Suprapubic skin (tissue), 4 donors: Measurements from ENCODE around the gene EML1.

Experiments
- EP300 ChIP-seq: sonication (generic); formaldehyde crosslinking; IDR thresholded peaks from one replicate; pipeline ENCODE4 v1.6.1; 2017; ENCODE audit warnings: antibody characterized with exemption
- POLR2A ChIP-seq, 2 donors: fragments of 450-650 bp; IDR thresholded peaks; one replicate each; pipeline ENCODE4 v1.6.1; 2017; ENCODE audit warnings: antibody characterized with exemption in 2 of 2, mild to moderate bottlenecking in 2 of 2, moderate library complexity in 2 of 2
- POLR2AphosphoS5 ChIP-seq, 3 donors: sonication (generic); formaldehyde crosslinking; IDR thresholded peaks; one replicate each; pipeline ENCODE4 v1.6.1; 2017; ENCODE audit warnings: antibody characterized with exemption in 3 of 3
- TF ChIP-seq, protein P1 (sequence below), 2 donors: fragments of 200-600 bp in 1 of 2; fragments of 450-650 bp in 1 of 2; sonication (generic) in 1 of 2; IDR thresholded peaks; one replicate each; pipeline ENCODE4 v1.5.1; 2016 to 2019; ENCODE audit warnings: antibody characterized with exemption in 2 of 2, mild to moderate bottlenecking in 1 of 2, moderate library complexity in 1 of 2

DNA sequence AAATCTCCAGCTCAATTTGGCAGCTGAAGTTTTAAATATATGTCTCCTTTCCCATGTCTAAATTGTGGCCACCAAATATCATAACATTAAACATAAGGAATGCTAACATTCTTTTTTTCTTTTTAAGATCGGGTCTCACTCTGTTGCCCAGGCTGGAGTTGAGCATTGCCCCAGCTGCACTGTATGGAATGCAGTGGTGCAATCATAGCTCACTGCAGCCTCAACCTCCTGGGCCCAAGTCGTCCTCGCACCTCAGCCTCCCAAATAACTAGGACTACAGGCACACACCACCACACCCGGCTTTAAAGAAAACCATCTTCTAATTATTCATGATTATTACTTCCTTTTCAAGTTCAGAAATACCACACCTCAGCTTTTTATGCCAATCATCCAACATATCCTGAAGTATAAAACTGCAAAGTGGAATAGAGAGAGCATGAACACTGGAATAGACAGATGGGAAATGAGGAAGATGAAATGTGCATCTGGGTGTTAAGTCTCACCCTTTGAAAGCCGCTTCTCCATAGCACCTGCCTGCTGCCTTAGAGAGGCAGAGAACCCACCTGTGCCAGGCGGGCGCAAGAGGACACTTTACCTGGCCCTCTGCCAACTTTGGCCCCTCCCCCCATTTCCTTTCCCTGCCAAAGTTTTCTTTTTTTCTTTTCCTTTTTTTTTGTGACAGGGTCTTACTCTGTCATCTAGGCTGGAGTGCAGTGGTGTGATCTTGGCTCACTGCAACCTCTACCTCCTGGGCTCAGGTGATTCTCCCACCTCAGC is 2.8 kb upstream of the EML1 start:
- TF ChIP-seq, protein P1, sequence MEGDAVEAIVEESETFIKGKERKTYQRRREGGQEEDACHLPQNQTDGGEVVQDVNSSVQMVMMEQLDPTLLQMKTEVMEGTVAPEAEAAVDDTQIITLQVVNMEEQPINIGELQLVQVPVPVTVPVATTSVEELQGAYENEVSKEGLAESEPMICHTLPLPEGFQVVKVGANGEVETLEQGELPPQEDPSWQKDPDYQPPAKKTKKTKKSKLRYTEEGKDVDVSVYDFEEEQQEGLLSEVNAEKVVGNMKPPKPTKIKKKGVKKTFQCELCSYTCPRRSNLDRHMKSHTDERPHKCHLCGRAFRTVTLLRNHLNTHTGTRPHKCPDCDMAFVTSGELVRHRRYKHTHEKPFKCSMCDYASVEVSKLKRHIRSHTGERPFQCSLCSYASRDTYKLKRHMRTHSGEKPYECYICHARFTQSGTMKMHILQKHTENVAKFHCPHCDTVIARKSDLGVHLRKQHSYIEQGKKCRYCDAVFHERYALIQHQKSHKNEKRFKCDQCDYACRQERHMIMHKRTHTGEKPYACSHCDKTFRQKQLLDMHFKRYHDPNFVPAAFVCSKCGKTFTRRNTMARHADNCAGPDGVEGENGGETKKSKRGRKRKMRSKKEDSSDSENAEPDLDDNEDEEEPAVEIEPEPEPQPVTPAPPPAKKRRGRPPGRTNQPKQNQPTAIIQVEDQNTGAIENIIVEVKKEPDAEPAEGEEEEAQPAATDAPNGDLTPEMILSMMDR (IDR thresholded peaks at IDR 0.05), result no peak
- TF ChIP-seq POLR2A (IDR thresholded peaks at IDR 0.05), result no peak
- TF ChIP-seq EP300, result no peak
- no peak for TF ChIP-seq POLR2AphosphoS5 (IDR thresholded peaks at IDR 0.05)
